ENCODE data around the gene PCGF1. TPM values are rescaled to one million over a fixed set of nuclear protein-coding genes. Genes with fewer than 3 reads are reported as not detected.

PCGF1 gene
- total and polyA plus RNA-seq, 2 of the 8 experiments (the other 6 are each of a cell fraction or from before 2014, with no cell fraction given), result 10.0 to 23.7 TPM

GRCh38 chr2:74461187-74462053 lies 46.1 kb downstream of the PCGF1 start:
- no peak overlapping the region for H2BK20ac ChIP-seq (ENCODE audit: low read length)
- H4K5ac ChIP-seq (ENCODE audit: insufficient read length, low read depth, low read length), result no peak overlapping the region
- H3K18ac ChIP-seq (ENCODE audit: extremely low read depth, low read length), result no peak overlapping the region
- peaks cover 0 to 10% of the 10 kb centered on the region in 2 experiments; a peak in 1 of 4 replicates for H3K79me2 ChIP-seq (ENCODE audit: control insufficient read depth in 1 of 2, insufficient read depth in 2 of 2, low read length in 2 of 2)
- no peak overlapping the region for H3K56ac ChIP-seq (replicated peaks; ENCODE audit: insufficient read length, low read depth, low read length)
- peaks cover 0 to 12% (median 2%) of the 10 kb centered on the region in 4 experiments; a peak in 4 of 8 replicates for H3K36me3 ChIP-seq (ENCODE audit: control insufficient read depth in 2 of 4, insufficient read depth in 4 of 4, low read length in 3 of 4)
- H2BK12ac ChIP-seq (ENCODE audit: low read depth, low read length), result no peak overlapping the region
- no peak overlapping the region for H4K91ac ChIP-seq (replicated peaks; ENCODE audit: insufficient read length, low read length)
- no peak overlapping the region for H3K9ac ChIP-seq (replicated peaks in 1 of 4; ENCODE audit: extremely low read depth in 1 of 4, low read depth in 3 of 4, low read length in 3 of 4)
- no peak overlapping the region for H2BK120ac ChIP-seq (replicated peaks; ENCODE audit: low read depth, low read length)
- DNase-seq (ENCODE audit: low read depth in 1 of 2, low spot score in 2 of 2), result peak in 1 of 2 experiments; percentile 78
- H2BK15ac ChIP-seq (ENCODE audit: low read length), result no peak overlapping the region
- peak overlapping the region; percentile 54; the same call in 1 of the 2 replicates for H4K8ac ChIP-seq (ENCODE audit: extremely low read depth, insufficient read depth, low read length)
- ChIA-PET CTCF (ENCODE audit: partially characterized antibody) (interaction anchor here (0.6 to 10.5 kb wide), 18 partner anchors 10 to 336 kb away, joined by 3 to 86 read pairs (median 3); partner anchors contain the start of genes CCDC142, M1AP, MRPL53 and TTC31), POLR2A (ENCODE audit: partially characterized antibody) (interaction anchor here (0.7 to 10.5 kb wide), 7 partner anchors 12 to 46 kb away, joined by 3 to 89 read pairs (median 3); partner anchors contain the start of genes CCDC142, MRPL53, PCGF1 and RTKN)
- H2BK5ac ChIP-seq (ENCODE audit: low read depth, low read length), result no peak overlapping the region; the same call in 1 of the 2 replicates
- H2AK5ac ChIP-seq (ENCODE audit: low read depth, low read length), result no peak overlapping the region
- FAIRE-seq, result no peak
- no peak overlapping the region for H3K23ac ChIP-seq (ENCODE audit: insufficient read length)
- peaks cover 0 to 6% (median 2%) of the 10 kb centered on the region in 4 experiments; a peak in 4 of 7 replicates for H3K4me1 ChIP-seq (replicated peaks in 1 of 4; ENCODE audit: control insufficient read depth in 3 of 4, insufficient read depth in 4 of 4, low read length in 3 of 4)
- H3K79me1 ChIP-seq (ENCODE audit: low read depth, low read length), result no peaks in the 10 kb centered on the region; the same call in none of the 2 replicates
- H3K27me3 ChIP-seq (replicated peaks in 1 of 4; ENCODE audit: control insufficient read depth in 3 of 4, extremely low read depth in 1 of 4, insufficient read depth in 3 of 4, low read length in 3 of 4), result no peaks in the 10 kb centered on the region
- no peak overlapping the region for H3K27ac ChIP-seq (ENCODE audit: low read depth, low read length)
- H3K4ac ChIP-seq (replicated peaks; ENCODE audit: insufficient read length, low read depth, low read length), result no peak overlapping the region
- no peak overlapping the region for H3K4me3 ChIP-seq (ENCODE audit: extremely low read depth in 1 of 4, insufficient read depth in 2 of 4, low read depth in 3 of 4, low read length in 4 of 4)
- H3K23me2 ChIP-seq (ENCODE audit: low read depth, low read length), result peaks cover 21% of the 10 kb centered on the region
- no peaks in the 10 kb centered on the region for H3K9me3 ChIP-seq (ENCODE audit: insufficient read depth in 2 of 2, low read depth in 1 of 2, low read length in 1 of 2)
- 90% methylated on average over 27 of the region's 27 CpGs; no CpG with 5 or more reads in 1 of the 2 experiments for WGBS, 2 experiments (ENCODE audit: extremely low coverage in 1 of 2, insufficient coverage in 1 of 2, insufficient read length in 1 of 2, insufficient replicate concordance in 2 of 2, low coverage in 1 of 2, low lambda C conversion rate in 2 of 2, missing lambda C conversion rate in 1 of 2)
- H3K4me2 ChIP-seq (ENCODE audit: insufficient read depth in 1 of 2, low read depth in 2 of 2, low read length in 2 of 2), result no peak overlapping the region
- no peak overlapping the region for H2AFZ ChIP-seq (ENCODE audit: low read length)
- no peak overlapping the region for H3K14ac ChIP-seq (ENCODE audit: insufficient read length)
- H4K20me1 ChIP-seq (replicated peaks in 1 of 2; ENCODE audit: control insufficient read depth in 1 of 2, insufficient read depth in 2 of 2, low read length in 2 of 2), result no peaks in the 10 kb centered on the region
- no peak for TF ChIP-seq CHD2 (IDR thresholded peaks at IDR 0.05; ENCODE audit: low read length)
- TF ChIP-seq BACH1 (IDR thresholded peaks at IDR 0.05; ENCODE audit: low read length), result no peak
- TF ChIP-seq EP300 (IDR thresholded peaks at IDR 0.05; ENCODE audit: borderline replicate concordance in 1 of 2, low read depth in 2 of 2, low read length in 2 of 2), result no peak
- no peak for TF ChIP-seq CBX8 (IDR thresholded peaks at IDR 0.05; ENCODE audit: borderline replicate concordance, low read depth, low read length)
- TF ChIP-seq TBP (IDR thresholded peaks at IDR 0.05; ENCODE audit: low read depth, low read length), result no peak
- no peak for TF ChIP-seq TCF12 (IDR thresholded peaks at IDR 0.05; ENCODE audit: low read depth, low read length)
- TF ChIP-seq SUZ12 (IDR thresholded peaks at IDR 0.05; ENCODE audit: low read length), result no peak
- TF ChIP-seq EZH2 (IDR thresholded peaks at IDR 0.05; ENCODE audit: low read depth, low read length, severe bottlenecking), result no peak
- no peak for TF ChIP-seq NANOG (IDR thresholded peaks at IDR 0.05; ENCODE audit: insufficient read depth, low read depth, low read length, poor library complexity, severe bottlenecking)
- no peak for TF ChIP-seq TAF7 (optimal IDR thresholded peaks at IDR 0.05; ENCODE audit: borderline replicate concordance, low read depth, low read length)
